ENCODE measurements around the gene NSMF.

Gene NSMF

GRCh38 chr9:137459152-137459600 lies at the start of gene NSMF:
Gene NSMF (minus strand): TSS chr9:137459334. CDS start chr9:137459102, 232 bp downstream.
- DNase-seq (ENCODE audit: low read depth), result peak; percentile 94

- no peak for DNase-seq (ENCODE audit: low read depth)
Observed at GRCh38 chr9:137506702-137507171, 47.6 kb upstream of the NSMF start.

- DNase-seq (ENCODE audit: low read depth), result no peak
Observed at GRCh38 chr9:137506274-137506673, 47.1 kb upstream of the NSMF start.

- DNase-seq (ENCODE audit: low read depth), result no peak
Observed at GRCh38 chr9:137505421-137506140, 46.4 kb upstream of the NSMF start.

- DNase-seq (ENCODE audit: low read depth), result no peak
Observed at GRCh38 chr9:137504432-137504777, 45.3 kb upstream of the NSMF start.

GRCh38 chr9:137502008-137502911 lies 43.1 kb upstream of the NSMF start:
- DNase-seq (ENCODE audit: low read depth), result no peak

- no peak for DNase-seq (ENCODE audit: low read depth)
Observed at GRCh38 chr9:137501457-137501856, 42.3 kb upstream of the NSMF start.

- no peak for DNase-seq (ENCODE audit: low read depth)
Observed at GRCh38 chr9:137500666-137501397, 41.7 kb upstream of the NSMF start.

- DNase-seq (ENCODE audit: low read depth), result no peak
Observed at GRCh38 chr9:137499858-137500661, 40.9 kb upstream of the NSMF start.

GRCh38 chr9:137499416-137499815 lies 40.3 kb upstream of the NSMF start:
- DNase-seq (ENCODE audit: low read depth), result no peak

GRCh38 chr9:137498720-137499150 lies 39.6 kb upstream of the NSMF start:
- no peak for DNase-seq (ENCODE audit: low read depth)

GRCh38 chr9:137497921-137498719 lies 39.0 kb upstream of the NSMF start:
- DNase-seq (ENCODE audit: low read depth), result no peak

GRCh38 chr9:137496601-137497375 lies 37.7 kb upstream of the NSMF start:
- no peak for DNase-seq (ENCODE audit: low read depth)

GRCh38 chr9:137494550-137495351 lies 35.6 kb upstream of the NSMF start:
- DNase-seq (ENCODE audit: low read depth), result no peak

GRCh38 chr9:137494104-137494544 lies 35.0 kb upstream of the NSMF start:
- DNase-seq (ENCODE audit: low read depth), result no peak

- DNase-seq (ENCODE audit: low read depth), result no peak
Observed at GRCh38 chr9:137493364-137494103, 34.4 kb upstream of the NSMF start.

GRCh38 chr9:137492464-137493363 lies 33.6 kb upstream of the NSMF start:
- no peak for DNase-seq (ENCODE audit: low read depth)

Data from activated T-cell treated with anti-CD3 and anti-CD28 coated beads for 1 hour (primary cell).